ENCODE measurements around the gene STX16.
"Not testable (repeated sequence)": the region's sequence is repeated elsewhere in the genome, so short reads cannot be mapped to it uniquely, and the experiment has no call there.

Gene STX16

GRCh38 chr20:58719971-58720371 lies 68.9 kb downstream of the STX16 start:
- H3K9me3 ChIP-seq (ENCODE audit: control insufficient read depth in 5 of 5, low read length in 5 of 5): no peaks in the 10 kb centered on the region
- no peak overlapping the region for H3K9ac ChIP-seq (ENCODE audit: low read length in 5 of 5)
- no peak overlapping the region for H3K4me3 ChIP-seq (ENCODE audit: low read depth in 1 of 5, low read length in 5 of 5)
- peaks cover 0 to 20% (median 15%) of the 10 kb centered on the region in 5 donors for H3K27me3 ChIP-seq (ENCODE audit: control insufficient read depth in 5 of 5, insufficient read depth in 4 of 5, low read length in 5 of 5)
- H3K36me3 ChIP-seq (ENCODE audit: control insufficient read depth in 5 of 5, insufficient read depth in 5 of 5, low read length in 5 of 5): peaks cover 0 to 13% (median 6%) of the 10 kb centered on the region in 5 donors
- peaks cover 0 to 7% (median 4%) of the 10 kb centered on the region in 5 donors for H3K4me1 ChIP-seq (ENCODE audit: control insufficient read depth in 5 of 5, insufficient read depth in 5 of 5, low read length in 5 of 5)
- H3K27ac ChIP-seq (ENCODE audit: low read depth, low read length): no peak overlapping the region

- no peaks in the 10 kb centered on the region for H3K9me3 ChIP-seq (ENCODE audit: control insufficient read depth in 5 of 5, low read length in 5 of 5)
- peaks cover 0 to 20% (median 15%) of the 10 kb centered on the region in 5 donors for H3K27me3 ChIP-seq (ENCODE audit: control insufficient read depth in 5 of 5, insufficient read depth in 4 of 5, low read length in 5 of 5)
- H3K36me3 ChIP-seq (ENCODE audit: control insufficient read depth in 5 of 5, insufficient read depth in 5 of 5, low read length in 5 of 5): peaks cover 0 to 4% (median 2%) of the 10 kb centered on the region in 5 donors
- H3K4me1 ChIP-seq (ENCODE audit: control insufficient read depth in 5 of 5, insufficient read depth in 5 of 5, low read length in 5 of 5): peaks cover 0 to 7% (median 4%) of the 10 kb centered on the region in 5 donors
- no peak overlapping the region for H3K9ac ChIP-seq (ENCODE audit: low read length in 5 of 5)
- H3K4me3 ChIP-seq (ENCODE audit: low read depth in 1 of 5, low read length in 5 of 5): no peak overlapping the region
- no peak overlapping the region for H3K27ac ChIP-seq (ENCODE audit: low read depth, low read length)
Observed at GRCh38 chr20:58720890-58721289, 69.8 kb downstream of the STX16 start.

DNA sequence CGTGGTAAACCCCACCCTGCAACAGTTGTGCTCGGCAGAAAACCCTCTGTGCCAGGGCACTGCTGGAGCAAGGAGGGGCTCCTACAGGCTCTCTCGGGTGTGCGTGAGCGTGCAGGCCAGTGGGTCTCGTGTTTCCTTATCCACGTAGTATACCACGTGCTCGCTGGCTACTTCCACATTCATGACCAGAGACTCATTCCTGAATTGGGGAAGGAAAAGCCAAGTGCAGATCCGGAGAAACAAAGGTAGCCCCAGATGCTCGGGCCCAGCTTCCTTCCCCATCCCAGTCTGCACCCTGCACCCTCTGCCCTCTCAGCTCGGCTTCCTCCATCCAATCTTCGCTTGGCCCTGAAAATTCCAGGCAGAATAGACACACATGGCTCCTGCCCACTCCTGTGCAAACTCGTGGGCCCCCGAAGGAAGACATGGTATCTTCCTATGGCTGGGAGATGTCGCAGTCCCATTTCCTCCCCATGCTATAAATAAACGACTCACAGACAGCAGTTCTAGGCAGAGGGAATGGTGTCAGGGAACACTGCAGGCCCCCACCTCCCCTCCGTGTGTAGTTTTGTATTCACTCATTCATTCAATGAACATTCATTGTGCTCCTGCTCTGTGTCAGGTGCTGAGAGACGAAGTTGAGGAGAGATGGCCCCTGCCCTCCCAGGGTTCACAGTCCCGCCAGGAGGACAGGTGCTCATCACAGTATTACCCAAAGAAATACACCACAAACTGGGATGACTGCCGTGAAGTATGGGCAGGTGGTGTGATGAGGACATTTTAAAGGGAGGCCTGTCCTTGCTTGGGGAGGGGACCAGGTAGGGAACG lies 71.1 kb downstream of the STX16 start:
- Histone ChIP-seq H3K4me3 (ENCODE audit: low read depth in 1 of 5, low read length in 5 of 5) (peak overlapping the region in 1 of 5 donors; percentile 3), H3K9ac (ENCODE audit: low read length in 5 of 5) (no peak overlapping the region), H3K27me3 (ENCODE audit: control insufficient read depth in 5 of 5, insufficient read depth in 4 of 5, low read length in 5 of 5) (peaks cover 0 to 20% (median 15%) of the 10 kb centered on the region in 5 donors), H3K27ac (ENCODE audit: low read depth, low read length) (no peak overlapping the region), H3K4me1 (ENCODE audit: control insufficient read depth in 5 of 5, insufficient read depth in 5 of 5, low read length in 5 of 5) (peaks cover 0 to 7% (median 0%) of the 10 kb centered on the region in 5 donors), H3K9me3 (ENCODE audit: control insufficient read depth in 5 of 5, low read length in 5 of 5) (no peaks in the 10 kb centered on the region), H3K36me3 (ENCODE audit: control insufficient read depth in 5 of 5, insufficient read depth in 5 of 5, low read length in 5 of 5) (no peaks in the 10 kb centered on the region)

GRCh38 chr20:58722877-58723627 lies 72.0 kb downstream of the STX16 start:
- Histone ChIP-seq H3K36me3 (ENCODE audit: control insufficient read depth in 5 of 5, insufficient read depth in 5 of 5, low read length in 5 of 5) (no peaks in the 10 kb centered on the region), H3K9ac (ENCODE audit: low read length in 5 of 5) (no peak overlapping the region), H3K4me3 (ENCODE audit: low read depth in 1 of 5, low read length in 5 of 5) (peak overlapping the region in 1 of 5 donors; percentile 3), H3K4me1 (ENCODE audit: control insufficient read depth in 5 of 5, insufficient read depth in 5 of 5, low read length in 5 of 5) (peaks cover 0 to 7% (median 0%) of the 10 kb centered on the region in 5 donors), H3K9me3 (ENCODE audit: control insufficient read depth in 5 of 5, low read length in 5 of 5) (peaks cover 0 to 4% (median 0%) of the 10 kb centered on the region in 5 donors), H3K27me3 (ENCODE audit: control insufficient read depth in 5 of 5, insufficient read depth in 4 of 5, low read length in 5 of 5) (peaks cover 0 to 20% (median 15%) of the 10 kb centered on the region in 5 donors), H3K27ac (ENCODE audit: low read depth, low read length) (no peak overlapping the region)

- no peaks in the 10 kb centered on the region for H3K36me3 ChIP-seq (ENCODE audit: control insufficient read depth in 5 of 5, insufficient read depth in 5 of 5, low read length in 5 of 5)
- H3K9me3 ChIP-seq (ENCODE audit: control insufficient read depth in 5 of 5, low read length in 5 of 5): peaks cover 0 to 4% (median 0%) of the 10 kb centered on the region in 5 donors
- H3K4me1 ChIP-seq (ENCODE audit: control insufficient read depth in 5 of 5, insufficient read depth in 5 of 5, low read length in 5 of 5): peaks cover 0 to 7% (median 0%) of the 10 kb centered on the region in 5 donors
- H3K27ac ChIP-seq (ENCODE audit: low read depth, low read length): no peak overlapping the region
- no peak overlapping the region for H3K9ac ChIP-seq (ENCODE audit: low read length in 5 of 5)
- H3K27me3 ChIP-seq (ENCODE audit: control insufficient read depth in 5 of 5, insufficient read depth in 4 of 5, low read length in 5 of 5): peaks cover 0 to 20% (median 15%) of the 10 kb centered on the region in 5 donors
- H3K4me3 ChIP-seq (ENCODE audit: low read depth in 1 of 5, low read length in 5 of 5): no peak overlapping the region
Observed at GRCh38 chr20:58723628-58723984, 72.5 kb downstream of the STX16 start.

- not testable (repeated sequence) for H3K27ac ChIP-seq (ENCODE audit: low read depth, low read length); H3K4me3 ChIP-seq (ENCODE audit: low read depth in 1 of 5, low read length in 5 of 5); H3K9me3 ChIP-seq (ENCODE audit: control insufficient read depth in 5 of 5, low read length in 5 of 5); H3K4me1 ChIP-seq (ENCODE audit: control insufficient read depth in 5 of 5, insufficient read depth in 5 of 5, low read length in 5 of 5); H3K9ac ChIP-seq (ENCODE audit: low read length in 5 of 5); H3K36me3 ChIP-seq (ENCODE audit: control insufficient read depth in 5 of 5, insufficient read depth in 5 of 5, low read length in 5 of 5)
- peaks cover 0 to 20% (median 14%) of the 10 kb centered on the region in 5 donors for H3K27me3 ChIP-seq (ENCODE audit: control insufficient read depth in 5 of 5, insufficient read depth in 4 of 5, low read length in 5 of 5)
Observed at GRCh38 chr20:58726156-58726555, 75.1 kb downstream of the STX16 start.

All from subcutaneous abdominal adipose tissue (tissue), 5 donors.